Suprapubic skin (tissue), 4 donors: ENCODE data around the gene CLTCL1. TPM values are rescaled to one million over a fixed set of nuclear protein-coding genes. Genes with fewer than 3 reads are reported as not detected.
"Not testable (repeated sequence)": the region's sequence is repeated elsewhere in the genome, so short reads cannot be mapped to it uniquely, and the experiment has no call there.

Source experiments
- DNase-seq, 2 donors: peaks; one replicate each; pipeline ENCODE4 v3.0.0-alpha.2; 2019; ENCODE audit warnings: low spot score in 2 of 2
- H3K27ac ChIP-seq: fragments of 200-600 bp; sonication (generic); one replicate; pipeline ENCODE4 v1.5.1; 2019
- H3K27me3 ChIP-seq: fragments of 200-600 bp; sonication (generic); one replicate; pipeline ENCODE4 v1.5.1; 2019
- H3K36me3 ChIP-seq: fragments of 200-600 bp; sonication (generic); one replicate; pipeline ENCODE4 v1.5.1; 2019
- H3K4me1 ChIP-seq: fragments of 200-600 bp; sonication (generic); one replicate; pipeline ENCODE4 v1.5.1; 2019
- H3K4me3 ChIP-seq: fragments of 200-600 bp; sonication (generic); one replicate; pipeline ENCODE4 v1.5.1; 2019; ENCODE audit warnings: mild to moderate bottlenecking
- H3K9me3 ChIP-seq: fragments of 200-600 bp; sonication (generic); one replicate; pipeline ENCODE4 v1.5.1; 2019
- CTCF ChIP-seq, 2 donors: fragments of 200-600 bp in 1 of 2; fragments of 450-650 bp in 1 of 2; sonication (generic) in 1 of 2; IDR thresholded peaks; one replicate each; pipeline ENCODE4 v1.5.1; 2016 to 2019; ENCODE audit warnings: antibody characterized with exemption in 2 of 2, mild to moderate bottlenecking in 1 of 2, moderate library complexity in 1 of 2
- EP300 ChIP-seq: sonication (generic); formaldehyde crosslinking; IDR thresholded peaks from one replicate; pipeline ENCODE4 v1.6.1; 2017; ENCODE audit warnings: antibody characterized with exemption
- POLR2A ChIP-seq, 2 donors: fragments of 450-650 bp; IDR thresholded peaks; one replicate each; pipeline ENCODE4 v1.6.1; 2017; ENCODE audit warnings: antibody characterized with exemption in 2 of 2, mild to moderate bottlenecking in 2 of 2, moderate library complexity in 2 of 2
- POLR2AphosphoS5 ChIP-seq, 3 donors: sonication (generic); formaldehyde crosslinking; IDR thresholded peaks; one replicate each; pipeline ENCODE4 v1.6.1; 2017; ENCODE audit warnings: antibody characterized with exemption in 3 of 3
- WGBS: methylation state at CpG from one replicate; pipeline ENCODE4 v1.1.5; 2018; 5-methylcytosine and 5-hydroxymethylcytosine counted together
- total RNA-seq, 4 donors: library from RNA; depleted of rRNA; stranded (reverse); fragments of >200 nt; gene quantifications; one replicate each; pipeline ENCODE4 v1.1.0, GENCODE V29; 2016

Gene CLTCL1
- total RNA-seq, 4 donors from 2014 or later, result 5.6 to 12.5 (median 9.4) TPM

DNA sequence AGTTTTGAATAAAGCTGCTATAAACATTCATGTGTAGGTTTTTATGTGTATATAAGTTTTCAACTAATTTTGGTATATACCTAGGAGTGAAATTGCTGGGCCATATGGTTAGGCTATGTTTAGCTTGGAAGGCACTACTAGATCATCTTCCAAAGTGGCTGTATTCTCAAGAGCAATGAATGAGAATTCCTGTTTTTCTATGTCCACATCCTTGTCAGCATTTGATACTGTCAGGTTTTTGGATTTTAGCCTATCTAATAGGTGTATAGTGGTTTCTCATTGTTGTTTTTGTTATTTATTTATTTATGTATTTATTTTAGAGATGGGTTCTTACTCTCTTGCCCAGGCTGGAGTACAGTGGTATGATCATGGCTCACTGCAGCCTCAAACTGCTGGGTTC lies 26.3 kb upstream of the CLTCL1 start:
- Histone ChIP-seq H3K36me3 (no peaks in the 10 kb centered on the region), H3K4me1 (no peaks in the 10 kb centered on the region)
- TF ChIP-seq POLR2A (IDR thresholded peaks at IDR 0.05), result no peak
- TF ChIP-seq CTCF (IDR thresholded peaks at IDR 0.05), result no peak
- TF ChIP-seq EP300, result no peak
- TF ChIP-seq POLR2AphosphoS5 (IDR thresholded peaks at IDR 0.05), result no peak

GRCh38 chr22:19307872-19308271 lies 16.4 kb upstream of the CLTCL1 start:
- 82% methylated on average over 2 of the region's 2 CpGs for WGBS
- Histone ChIP-seq H3K27me3 (no peaks in the 10 kb centered on the region), H3K27ac (no peak overlapping the region), H3K4me3 (no peak overlapping the region), H3K9me3 (no peaks in the 10 kb centered on the region), H3K4me1 (no peaks in the 10 kb centered on the region), H3K36me3 (no peaks in the 10 kb centered on the region)
- DNase-seq, result no peak
- TF ChIP-seq CTCF (IDR thresholded peaks at IDR 0.05), result no peak
- no peak for TF ChIP-seq POLR2A (IDR thresholded peaks at IDR 0.05)
- TF ChIP-seq EP300, result no peak
- no peak for TF ChIP-seq POLR2AphosphoS5 (IDR thresholded peaks at IDR 0.05)

More for the DNA sequence above, 26.3 kb upstream of the CLTCL1 start:
- Histone ChIP-seq H3K4me3 (no peak overlapping the region), H3K9me3 (peaks cover 31% of the 10 kb centered on the region), H3K27me3 (no peaks in the 10 kb centered on the region), H3K27ac (no peak overlapping the region)
- no peak for DNase-seq

DNA sequence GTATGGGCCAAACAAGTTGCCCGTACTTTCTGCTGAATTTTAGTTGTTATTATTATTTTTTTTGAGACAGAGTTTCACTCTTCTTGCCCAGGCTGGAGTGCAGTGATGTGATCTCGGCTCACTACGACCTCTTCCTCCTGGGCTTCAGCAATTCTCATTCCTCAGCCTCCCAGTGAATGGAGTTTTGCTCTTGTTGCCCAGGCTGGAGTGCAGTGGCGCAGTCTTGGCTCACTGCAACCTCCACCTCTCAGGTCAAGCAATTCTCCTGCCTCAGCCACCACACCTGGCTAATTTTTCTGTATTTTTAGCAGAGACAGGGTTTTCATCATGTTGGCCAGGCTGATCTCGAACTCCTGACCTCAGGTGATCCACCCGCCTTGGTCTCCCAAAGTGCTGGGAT lies 15.0 kb upstream of the CLTCL1 start:
- 85% methylated on average over 6 of the region's 6 CpGs for WGBS
- not testable (repeated sequence) for H3K4me3 ChIP-seq, DNase-seq, H3K27ac ChIP-seq, H3K36me3 ChIP-seq, H3K4me1 ChIP-seq, H3K27me3 ChIP-seq, H3K9me3 ChIP-seq

GRCh38 chr22:19304547-19304946 lies 13.0 kb upstream of the CLTCL1 start:
- no peaks in the 10 kb centered on the region for H3K27me3 ChIP-seq
- 95% methylated on average over 5 of the region's 5 CpGs for WGBS
- no peak for DNase-seq

DNA sequence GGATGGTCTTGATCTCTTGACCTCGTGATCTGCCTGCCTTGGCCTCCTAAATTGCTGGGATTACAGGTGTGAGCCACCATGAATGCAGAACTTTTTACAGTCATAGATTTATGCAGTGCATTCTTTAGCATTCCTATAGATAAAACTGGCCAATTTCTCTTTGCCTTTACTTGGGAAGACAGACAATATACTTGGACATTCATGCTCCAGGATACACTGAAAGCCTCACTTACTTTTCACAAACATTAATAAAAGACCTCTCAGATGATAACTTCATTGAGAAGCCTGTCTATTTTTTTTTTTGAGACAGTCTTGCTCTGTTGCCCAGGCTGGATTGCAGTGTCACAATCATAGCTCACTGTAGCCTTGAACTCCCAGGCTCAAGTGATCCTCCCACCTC lies 12.3 kb upstream of the CLTCL1 start:
- no peaks in the 10 kb centered on the region for H3K36me3 ChIP-seq
- no peak overlapping the region for H3K4me3 ChIP-seq
- no peaks in the 10 kb centered on the region for H3K4me1 ChIP-seq
- TF ChIP-seq POLR2A (IDR thresholded peaks at IDR 0.05) (no peak), CTCF (IDR thresholded peaks at IDR 0.05) (no peak), EP300 (no peak)
- H3K27me3 ChIP-seq, result no peaks in the 10 kb centered on the region
- WGBS, result 73% methylated on average over 1 of the region's 1 CpG
- H3K9me3 ChIP-seq, result no peaks in the 10 kb centered on the region
- H3K27ac ChIP-seq, result no peak overlapping the region
- DNase-seq, result no peak

More at GRCh38 chr22:19304547-19304946, 13.0 kb upstream of the CLTCL1 start:
- Histone ChIP-seq H3K9me3 (no peaks in the 10 kb centered on the region), H3K4me1 (no peaks in the 10 kb centered on the region), H3K4me3 (no peak overlapping the region), H3K27ac (no peak overlapping the region), H3K36me3 (no peaks in the 10 kb centered on the region)
- TF ChIP-seq EP300 (no peak), CTCF (IDR thresholded peaks at IDR 0.05) (no peak), POLR2A (IDR thresholded peaks at IDR 0.05) (no peak), POLR2AphosphoS5 (IDR thresholded peaks at IDR 0.05) (no peak)

DNA sequence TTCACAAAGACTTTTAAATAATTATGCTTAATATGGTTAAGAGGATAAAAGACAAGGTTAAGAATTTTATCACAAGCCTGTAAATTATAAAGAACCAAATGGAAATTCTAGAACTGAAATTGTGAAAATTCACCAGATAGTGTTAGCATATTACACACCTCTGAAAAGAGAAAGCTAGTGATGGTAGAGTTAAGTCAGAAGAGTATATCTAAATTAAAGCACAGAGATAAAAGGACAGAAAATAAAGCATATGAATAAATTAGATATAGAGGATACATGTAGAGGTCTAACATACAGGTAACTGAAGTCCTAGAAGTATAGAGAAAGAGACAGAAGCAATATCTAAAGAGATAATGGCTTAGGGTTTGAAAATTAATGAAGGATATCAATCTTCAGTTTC lies 4.2 kb upstream of the CLTCL1 start:
- no peak overlapping the region for H3K4me3 ChIP-seq
- peaks cover 18% of the 10 kb centered on the region for H3K4me1 ChIP-seq
- H3K36me3 ChIP-seq, result no peaks in the 10 kb centered on the region
- TF ChIP-seq POLR2AphosphoS5 (IDR thresholded peaks at IDR 0.05), result no peak
- no peak for TF ChIP-seq POLR2A (IDR thresholded peaks at IDR 0.05)
- no peaks in the 10 kb centered on the region for H3K9me3 ChIP-seq
- H3K27me3 ChIP-seq, result no peaks in the 10 kb centered on the region
- no peak overlapping the region for H3K27ac ChIP-seq
- no peak for DNase-seq
